CD14-positive monocyte (primary cell): Measurements from ENCODE around the gene KRT13. TPM values are rescaled to one million over a fixed set of nuclear protein-coding genes. Genes with fewer than 3 reads are reported as not detected.

Experiments used
- DNase-seq, 3 donors: peaks; one replicate each; pipeline ENCODE4 v3.0.0-alpha.2; 2011 to 2022
- H2AFZ ChIP-seq: 2 replicates; pipeline ENCODE4 v1.6.0; 2012; ENCODE audit warnings: mild to moderate bottlenecking, low read depth, low read length, inconsistent platforms; ENCODE audit not compliant: insufficient read depth, poor library complexity, severe bottlenecking
- H3K27ac ChIP-seq, 2 donors: 1 replicate in 1 of 2; 2 replicates in 1 of 2; pipeline ENCODE4 v1.5.1; 2012 to 2013; ENCODE audit warnings: low read length in 2 of 2, control low read depth in 1 of 2, inconsistent platforms in 1 of 2, low read depth in 1 of 2, mild to moderate bottlenecking in 1 of 2
- H3K27me3 ChIP-seq, 2 donors: one replicate each; pipeline versions ENCODE4 v1.6.0 to v1.6.1; 2011 to 2013; ENCODE audit warnings: low read length in 2 of 2; ENCODE audit not compliant: control insufficient read depth in 2 of 2, insufficient read depth in 2 of 2
- H3K36me3 ChIP-seq, 2 donors: replicated peaks in 1 of 2; 1 replicate in 1 of 2; 2 replicates in 1 of 2; pipeline versions ENCODE4 v1.5.1 to v1.6.1; 2012 to 2013; ENCODE audit warnings: low read length in 2 of 2, control low read depth in 1 of 2, inconsistent platforms in 1 of 2, mild to moderate bottlenecking in 1 of 2; ENCODE audit not compliant: insufficient read depth in 2 of 2, control insufficient read depth in 1 of 2
- H3K4me1 ChIP-seq, 2 donors: 1 replicate in 1 of 2; 2 replicates in 1 of 2; pipeline versions ENCODE4 v1.5.1 to v1.6.1; 2012 to 2013; ENCODE audit warnings: low read length in 2 of 2, control low read depth in 1 of 2, inconsistent platforms in 1 of 2, mild to moderate bottlenecking in 1 of 2, moderate library complexity in 1 of 2; ENCODE audit not compliant: insufficient read depth in 2 of 2, control insufficient read depth in 1 of 2
- H3K4me2 ChIP-seq: replicated peaks from 2 replicates; pipeline ENCODE3; 2012; ENCODE audit warnings: low read length, moderate library complexity, mild to moderate bottlenecking; ENCODE audit not compliant: poor library complexity, severe bottlenecking; ENCODE audit errors: extremely low read depth
- H3K4me3 ChIP-seq, 3 experiments: fragments of 200-600 bp in 1 of 3; sonication (generic) in 1 of 3; replicated peaks in 1 of 3; 1 replicate in 2 of 3; 2 replicates in 1 of 3; pipeline ENCODE4 v1.5.1; 2011 to 2013; ENCODE audit warnings: low read length in 3 of 3, mild to moderate bottlenecking in 3 of 3, control low read depth in 2 of 3, low read depth in 2 of 3, inconsistent platforms in 1 of 3, moderate library complexity in 1 of 3
- H3K79me2 ChIP-seq: 2 replicates; pipeline ENCODE4 v1.6.0; 2012; ENCODE audit warnings: mild to moderate bottlenecking, control low read depth, inconsistent platforms, low read length, moderate library complexity; ENCODE audit not compliant: insufficient read depth
- H3K9ac ChIP-seq: 2 replicates; pipeline ENCODE4 v1.6.0; 2017; ENCODE audit warnings: low read length, mild to moderate bottlenecking; ENCODE audit not compliant: insufficient read depth, poor library complexity, severe bottlenecking
- H3K9me3 ChIP-seq, 2 donors: replicated peaks in 1 of 2; 1 replicate in 1 of 2; 2 replicates in 1 of 2; pipeline versions ENCODE4 v1.5.1 to v1.6.1; 2012 to 2013; ENCODE audit warnings: low read length in 2 of 2, control low read depth in 1 of 2; ENCODE audit not compliant: control insufficient read depth in 1 of 2, insufficient read depth in 1 of 2
- H4K20me1 ChIP-seq: 2 replicates; pipeline ENCODE4 v1.6.0; 2012; ENCODE audit warnings: mild to moderate bottlenecking, low read length, control low read depth, moderate library complexity; ENCODE audit not compliant: insufficient read depth
- H3K27ac Mint-ChIP-seq, 7 donors: one replicate each; pipeline ENCODE4 v1.8.0; 2020; ENCODE audit warnings: mild to moderate bottlenecking in 7 of 7, mixed read lengths in 7 of 7, moderate library complexity in 6 of 7, inconsistent platforms in 2 of 7
- H3K27me3 Mint-ChIP-seq, 3 donors: one replicate each; pipeline ENCODE4 v1.8.0; 2021 to 2022; ENCODE audit warnings: low read depth in 3 of 3, mild to moderate bottlenecking in 3 of 3, mixed read lengths in 3 of 3, moderate library complexity in 3 of 3, inconsistent platforms in 1 of 3
- H3K36me3 Mint-ChIP-seq, 2 donors: one replicate each; pipeline ENCODE4 v1.8.0; 2020; ENCODE audit warnings: mixed read lengths in 2 of 2, inconsistent platforms in 1 of 2, mild to moderate bottlenecking in 1 of 2
- H3K4me1 Mint-ChIP-seq: one replicate; pipeline ENCODE4 v1.8.0; 2020; ENCODE audit warnings: mild to moderate bottlenecking, mixed read lengths
- H3K4me3 Mint-ChIP-seq, 2 donors: one replicate each; pipeline ENCODE4 v1.8.0; 2020; ENCODE audit warnings: mild to moderate bottlenecking in 2 of 2, mixed read lengths in 2 of 2, moderate library complexity in 1 of 2
- H3K9me3 Mint-ChIP-seq, 7 donors: one replicate each; pipeline ENCODE4 v1.8.0; 2020 to 2022; ENCODE audit warnings: mixed read lengths in 7 of 7, mild to moderate bottlenecking in 6 of 7, moderate library complexity in 6 of 7, inconsistent platforms in 2 of 7
- CTCF ChIP-seq: fragments of 200-600 bp; IDR thresholded peaks from one replicate; pipeline ENCODE4 v1.8.0; 2022; ENCODE audit warnings: antibody characterized with exemption, mild to moderate bottlenecking
- WGBS: methylation state at CpG from one replicate; pipeline ENCODE4 v1.1.5; 2013; ENCODE audit warnings: missing lambda C conversion rate; ENCODE audit not compliant: insufficient coverage; 5-methylcytosine and 5-hydroxymethylcytosine counted together
- intact Hi-C, 2 donors: fragments of 100-400 bp; cut with micrococcal nuclease; formaldehyde crosslinking; loops; one replicate each; pipeline versions ENCODE4 v1.15.0 to v1.15.1; 2023
- polyA plus RNA-seq, 3 donors: library from polyadenylated mRNA; depleted of rRNA in 1 of 3; unstranded in 2 of 3; stranded (reverse) in 1 of 3; fragments of 300-500 nt in 2 of 3; fragments of >200 nt in 1 of 3; fragmentation: Illumina TruSeq in 2 of 3; gene quantifications; 1 replicate in 2 of 3; 2 replicates in 1 of 3; pipeline ENCODE4 v1.2.3, GENCODE V29; 2012 to 2021

The KRT13 gene
- polyA plus RNA-seq, 3 donors = not detected

GRCh38 chr17:41551365-41551764, 46.0 kb upstream of the KRT13 start:
- Mint-ChIP-seq H3K27ac (no peak overlapping the region), H3K4me1 (peaks cover 21% of the 10 kb centered on the region), H3K27me3 (peaks cover 5 to 15% (median 7%) of the 10 kb centered on the region in 3 donors), H3K4me3 (no peak overlapping the region), H3K9me3 (peaks cover 4 to 8% (median 7%) of the 10 kb centered on the region in 7 donors), H3K36me3 (peaks cover 0 to 2% of the 10 kb centered on the region in 2 donors)
- WGBS = 93% methylated on average over 3 of the region's 5 CpGs
- Histone ChIP-seq H3K27ac (no peak overlapping the region), H3K27me3 (peaks cover 0 to 2% of the 10 kb centered on the region in 2 donors), H2AFZ (no peak overlapping the region), H3K79me2 (no peaks in the 10 kb centered on the region), H4K20me1 (no peaks in the 10 kb centered on the region), H3K36me3 (no peaks in the 10 kb centered on the region), H3K9me3 (peaks cover 3 to 6% of the 10 kb centered on the region in 2 donors), H3K4me2 (no peak overlapping the region), H3K4me3 (no peak overlapping the region), H3K4me1 (peaks cover 16 to 20% of the 10 kb centered on the region in 2 donors), H3K9ac (no peak overlapping the region)
- DNase-seq = no peak
- intact Hi-C loops = no loop called here
- TF ChIP-seq CTCF = no peak

- Histone ChIP-seq H3K9ac (no peak overlapping the region), H3K4me2 (no peak overlapping the region), H3K27ac (no peak overlapping the region), H3K4me3 (no peak overlapping the region), H3K9me3 (peaks cover 3 to 7% of the 10 kb centered on the region in 2 donors), H3K27me3 (no peaks in the 10 kb centered on the region), H3K4me1 (peaks cover 16 to 20% of the 10 kb centered on the region in 2 donors), H4K20me1 (no peaks in the 10 kb centered on the region), H2AFZ (no peak overlapping the region), H3K79me2 (no peaks in the 10 kb centered on the region), H3K36me3 (no peaks in the 10 kb centered on the region)
- Mint-ChIP-seq H3K4me1 (peaks cover 21% of the 10 kb centered on the region), H3K9me3 (peaks cover 4 to 10% (median 7%) of the 10 kb centered on the region in 7 donors), H3K27ac (no peak overlapping the region), H3K36me3 (peaks cover 0 to 2% of the 10 kb centered on the region in 2 donors), H3K4me3 (no peak overlapping the region), H3K27me3 (peaks cover 1 to 15% (median 8%) of the 10 kb centered on the region in 3 donors)
- intact Hi-C loops = loop anchor here (1.0 to 10.0 kb wide), 8 partner anchors 57 to 747 kb away; partner anchors contain the start of gene KRT36 (in 1 of the 2)
- no peak for DNase-seq
- whole genome bisulfite sequencing = 90% methylated on average over 3 of the region's 8 CpGs
- TF ChIP-seq CTCF = no peak
These were observed 44.2 kb upstream of the KRT13 start for GRCh38 chr17:41549596-41550039.
